Small intestine (tissue), 7 donors: ENCODE data around the gene KNOP1. TPM values are rescaled to one million over a fixed set of nuclear protein-coding genes. Genes with fewer than 3 reads are reported as not detected.

Experiments
- DNase-seq, 2 donors: peaks; one replicate each; pipeline versions ENCODE4 v3.0.0 to v3.0.0-alpha.2; 2013
- FAIRE-seq: peaks from 2 replicates; lab custom pipeline; 2012; peaks lifted over from hg19 to GRCh38; lab: Jason Lieb, UNC
- H3K27ac ChIP-seq, 3 donors: one replicate each; pipeline ENCODE4 v1.5.1; 2013; ENCODE audit warnings: low read length in 2 of 3, mild to moderate bottlenecking in 2 of 3, control low read depth in 1 of 3, inconsistent platforms in 1 of 3, low read depth in 1 of 3, moderate library complexity in 1 of 3
- H3K27me3 ChIP-seq, 3 donors: one replicate each; pipeline ENCODE4 v1.6.1; 2013; ENCODE audit warnings: low read length in 3 of 3, inconsistent platforms in 1 of 3; ENCODE audit not compliant: control insufficient read depth in 3 of 3, insufficient read depth in 3 of 3
- H3K36me3 ChIP-seq, 3 donors: one replicate each; pipeline ENCODE4 v1.6.1; 2013; ENCODE audit warnings: low read length in 3 of 3, inconsistent platforms in 1 of 3, low read depth in 1 of 3, mild to moderate bottlenecking in 1 of 3, moderate library complexity in 1 of 3; ENCODE audit not compliant: control insufficient read depth in 3 of 3, insufficient read depth in 2 of 3
- H3K4me1 ChIP-seq, 3 donors: one replicate each; pipeline ENCODE4 v1.6.1; 2013; ENCODE audit warnings: low read length in 2 of 3, inconsistent platforms in 1 of 3, low read depth in 1 of 3, mild to moderate bottlenecking in 1 of 3, moderate library complexity in 1 of 3; ENCODE audit not compliant: control insufficient read depth in 3 of 3, insufficient read depth in 2 of 3
- H3K4me3 ChIP-seq, 3 donors: one replicate each; pipeline ENCODE4 v1.5.1; 2013; ENCODE audit warnings: low read length in 3 of 3, control low read depth in 1 of 3, inconsistent platforms in 1 of 3, low read depth in 1 of 3, mild to moderate bottlenecking in 1 of 3, moderate library complexity in 1 of 3
- H3K9me3 ChIP-seq, 2 donors: one replicate each; pipeline ENCODE4 v1.6.1; 2013; ENCODE audit warnings: low read depth in 1 of 2, low read length in 1 of 2; ENCODE audit not compliant: control insufficient read depth in 2 of 2, insufficient read depth in 1 of 2
- WGBS, 3 donors: extraction: QIAGEN DNeasy Blood & Tissue Kit; methylation state at CpG; one replicate each; pipeline ENCODE4 v1.1.7; 2013; 5-methylcytosine and 5-hydroxymethylcytosine counted together
- polyA plus RNA-seq, 4 donors: library from polyadenylated mRNA; stranded (reverse) in 3 of 4; unstranded in 1 of 4; fragments of 200-250 nt in 3 of 4; fragments of 120-200 nt in 1 of 4; gene quantifications; one replicate each; pipeline versions ENCODE4 v1.2.1 to v1.2.3, GENCODE V29; 2013
- donor health status: healthy with polysubstance abuse.
- donor health status: control.
- donor health status: control.
- donor health status: Bipolar disorder and iron deficiency.
- donor health status: healthy.

Gene KNOP1
- polyA plus RNA-seq, 4 donors, result 9.6 to 29.6 (median 14.1) TPM

GRCh38 chr16:19701091-19701490 lies 16.9 kb downstream of the KNOP1 start:
- no peaks in the 10 kb centered on the region for H3K9me3 ChIP-seq
- H3K4me1 ChIP-seq, result peaks cover 2 to 34% (median 13%) of the 10 kb centered on the region in 3 donors
- FAIRE-seq, result no peak
- H3K27ac ChIP-seq, result no peak overlapping the region
- 80 to 85% (median 84%) methylated on average over 3 of the region's 3 CpGs for WGBS, 3 donors
- DNase-seq, result no peak
- no peaks in the 10 kb centered on the region for H3K27me3 ChIP-seq
- peaks cover 5 to 74% (median 8%) of the 10 kb centered on the region in 3 donors for H3K36me3 ChIP-seq
- H3K4me3 ChIP-seq, result no peak overlapping the region

GRCh38 chr16:19700319-19700781 lies 17.7 kb downstream of the KNOP1 start:
- H3K27me3 ChIP-seq, result no peaks in the 10 kb centered on the region
- no peaks in the 10 kb centered on the region for H3K9me3 ChIP-seq
- WGBS, 3 donors, result 16 to 35% (median 32%) methylated on average over 6 of the region's 6 CpGs
- H3K36me3 ChIP-seq, result peaks cover 5 to 67% (median 8%) of the 10 kb centered on the region in 3 donors
- H3K4me3 ChIP-seq, result no peak overlapping the region
- H3K4me1 ChIP-seq, result peaks cover 2 to 37% (median 15%) of the 10 kb centered on the region in 3 donors
- H3K27ac ChIP-seq, result peak overlapping the region in 1 of 3 donors; percentile 60
- peak; percentile 65 to 66 for DNase-seq
- no peak for FAIRE-seq

- DNase-seq, result no peak
- Histone ChIP-seq H3K27me3 (no peaks in the 10 kb centered on the region), H3K4me1 (peaks cover 2 to 37% (median 15%) of the 10 kb centered on the region in 3 donors), H3K36me3 (peaks cover 0 to 60% (median 8%) of the 10 kb centered on the region in 3 donors), H3K9me3 (no peaks in the 10 kb centered on the region), H3K4me3 (no peak overlapping the region), H3K27ac (peak overlapping the region in 1 of 3 donors; percentile 11)
- 96 to 98% (median 97%) methylated on average over 8 of the region's 8 CpGs for WGBS, 3 donors
- no peak for FAIRE-seq
Observed at GRCh38 chr16:19699472-19699871, 18.6 kb downstream of the KNOP1 start.

DNA sequence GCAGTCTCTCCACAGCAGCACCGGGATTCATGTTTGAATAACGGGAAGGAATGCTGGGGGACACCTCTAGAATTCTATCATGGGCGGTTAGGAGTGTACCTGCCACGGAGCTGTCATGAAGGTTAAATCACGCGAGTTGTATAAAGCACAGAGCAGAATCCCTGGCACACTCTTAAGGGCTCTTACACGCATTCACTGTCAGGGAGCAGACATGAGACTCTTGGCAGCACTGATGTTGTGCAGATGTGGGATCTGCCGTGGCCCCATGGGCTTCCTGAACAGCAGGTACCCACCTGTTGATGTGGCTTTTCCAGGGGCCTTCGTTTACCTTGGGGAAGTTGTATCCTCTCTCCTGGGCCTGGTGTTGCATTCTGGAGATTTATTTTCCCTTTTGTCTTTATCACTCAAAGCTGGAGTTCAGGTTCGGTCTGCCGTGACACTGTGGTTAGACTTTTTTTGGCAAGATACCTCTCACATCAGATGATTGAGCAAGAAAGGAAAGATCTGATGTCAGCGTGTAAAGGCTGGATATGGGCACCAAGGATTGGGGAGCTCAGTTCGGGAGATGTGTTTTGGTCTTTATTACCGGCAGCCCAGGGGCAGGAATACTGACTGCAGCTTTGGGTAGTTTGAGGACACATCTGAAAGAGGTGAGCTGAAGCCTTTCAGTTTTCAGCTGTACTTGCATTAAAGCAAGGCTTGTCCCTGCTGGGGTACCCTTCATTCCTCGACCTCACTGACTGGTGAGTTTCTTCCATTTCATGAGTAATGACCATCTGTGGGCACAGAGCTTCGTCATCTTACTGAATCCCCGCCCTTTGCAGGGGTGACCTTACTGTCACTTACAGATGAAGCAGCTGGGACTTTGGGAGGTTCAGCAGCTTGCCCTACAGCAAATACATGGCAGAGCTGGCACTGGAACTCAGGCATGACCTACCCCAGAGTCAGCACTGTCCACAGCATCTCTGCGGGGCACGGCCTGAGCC lies 19.3 kb downstream of the KNOP1 start:
- peaks cover 2 to 37% (median 15%) of the 10 kb centered on the region in 3 donors for H3K4me1 ChIP-seq
- no peak for FAIRE-seq

DNA sequence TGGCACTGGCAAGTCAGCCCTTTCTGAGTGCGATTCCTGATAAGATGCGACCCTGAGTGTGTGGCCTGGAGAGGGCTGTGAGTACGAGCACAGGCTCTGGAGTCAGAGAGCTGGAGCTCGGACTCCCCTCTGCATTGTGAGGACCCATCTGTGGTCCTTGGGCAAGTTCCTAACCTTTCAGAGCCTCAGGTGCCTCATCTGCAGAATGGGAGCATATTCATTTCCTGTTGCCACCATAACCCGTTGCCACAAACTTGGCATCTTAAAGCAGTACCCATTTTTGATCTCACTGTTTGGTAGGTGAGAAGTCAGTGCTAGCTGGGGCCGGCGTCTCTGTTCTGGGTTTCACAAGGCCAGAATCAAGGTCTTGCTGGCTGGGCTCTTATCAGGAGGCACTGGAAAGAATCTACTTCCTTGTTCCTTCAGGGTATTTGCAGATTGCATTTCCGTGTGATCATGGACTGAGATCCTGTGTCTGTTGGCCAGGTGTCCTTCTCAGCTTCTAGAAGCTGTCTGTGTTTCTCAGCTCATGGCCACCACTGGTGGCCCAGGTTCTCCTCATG lies 20.2 kb downstream of the KNOP1 start:
- H3K4me1 ChIP-seq, result peaks cover 2 to 37% (median 15%) of the 10 kb centered on the region in 3 donors
- H3K36me3 ChIP-seq, result peaks cover 0 to 51% (median 8%) of the 10 kb centered on the region in 3 donors
- no peak overlapping the region for H3K4me3 ChIP-seq
- no peaks in the 10 kb centered on the region for H3K9me3 ChIP-seq
- H3K27me3 ChIP-seq, result no peaks in the 10 kb centered on the region
- H3K27ac ChIP-seq, result peak overlapping the region in 2 of 3 donors; percentile 5 to 82
- FAIRE-seq (no peak), DNase-seq (peak; percentile 36 to 78)
- WGBS, 3 donors, result 43 to 72% (median 56%) methylated on average over 8 of the region's 8 CpGs

More for the DNA sequence above, 19.3 kb downstream of the KNOP1 start:
- H3K27ac ChIP-seq, result peak overlapping the region in 1 of 3 donors; percentile 82
- DNase-seq, result no peak
- WGBS, 3 donors, result 87 to 89% (median 88%) methylated on average over 19 of the region's 19 CpGs
- peaks cover 0 to 54% (median 8%) of the 10 kb centered on the region in 3 donors for H3K36me3 ChIP-seq
- no peak overlapping the region for H3K4me3 ChIP-seq
- H3K9me3 ChIP-seq, result no peaks in the 10 kb centered on the region
- H3K27me3 ChIP-seq, result no peaks in the 10 kb centered on the region

- H3K9me3 ChIP-seq, result no peaks in the 10 kb centered on the region
- H3K4me3 ChIP-seq, result no peak overlapping the region
- DNase-seq, result no peak
- no peak for FAIRE-seq
- WGBS, 3 donors, result 89 to 96% (median 91%) methylated on average over 15 of the region's 15 CpGs
- H3K4me1 ChIP-seq, result peaks cover 2 to 37% (median 15%) of the 10 kb centered on the region in 3 donors
- H3K36me3 ChIP-seq, result peaks cover 0 to 48% (median 5%) of the 10 kb centered on the region in 3 donors
- H3K27me3 ChIP-seq, result no peaks in the 10 kb centered on the region
- peak overlapping the region in 2 of 3 donors; percentile 26 to 82 for H3K27ac ChIP-seq
Observed at GRCh38 chr16:19696961-19697360, 21.1 kb downstream of the KNOP1 start.

DNA sequence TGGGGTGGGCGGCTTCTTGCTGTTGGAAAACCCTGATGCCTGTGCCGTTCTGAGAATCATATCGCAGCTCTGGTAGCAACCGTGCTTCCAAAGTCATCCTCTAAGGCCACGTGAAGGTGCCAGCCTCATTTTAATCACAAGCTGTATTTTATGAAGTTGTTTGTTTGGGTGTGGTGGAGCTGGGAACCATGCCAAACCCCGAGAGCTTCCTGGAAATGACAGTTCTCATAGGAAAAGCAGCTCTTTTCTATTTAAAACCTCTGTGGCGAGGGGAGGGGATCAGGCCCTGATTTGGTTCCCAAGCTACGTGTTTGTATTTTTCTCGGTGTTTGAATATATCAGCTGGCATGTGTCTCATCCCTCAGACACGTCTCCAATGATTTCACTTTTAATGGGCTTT lies 21.7 kb downstream of the KNOP1 start:
- no peaks in the 10 kb centered on the region for H3K9me3 ChIP-seq
- H3K27me3 ChIP-seq, result no peaks in the 10 kb centered on the region
- H3K27ac ChIP-seq, result peak overlapping the region in 2 of 3 donors; percentile 26 to 82
- 4 to 21% (median 10%) methylated on average over 10 of the region's 10 CpGs for WGBS, 3 donors
- H3K36me3 ChIP-seq, result peaks cover 0 to 50% (median 9%) of the 10 kb centered on the region in 3 donors
- no peak overlapping the region for H3K4me3 ChIP-seq
- peaks cover 2 to 37% (median 15%) of the 10 kb centered on the region in 3 donors for H3K4me1 ChIP-seq
- FAIRE-seq (no peak), DNase-seq (peak; percentile 85 to 86)

- no peak for FAIRE-seq
- Histone ChIP-seq H3K27ac (no peak overlapping the region), H3K9me3 (no peaks in the 10 kb centered on the region), H3K4me1 (peaks cover 2 to 28% (median 12%) of the 10 kb centered on the region in 3 donors), H3K36me3 (peaks cover 0 to 57% (median 6%) of the 10 kb centered on the region in 3 donors), H3K27me3 (no peaks in the 10 kb centered on the region), H3K4me3 (no peak overlapping the region)
- WGBS, 3 donors, result 90 to 94% (median 91%) methylated on average over 8 of the region's 8 CpGs
- no peak for DNase-seq
Observed at GRCh38 chr16:19694989-19695388, 23.0 kb downstream of the KNOP1 start.
